SK-N-DZ (cell line): ENCODE results near the gene HDX. TPM values are rescaled to one million over a fixed set of nuclear protein-coding genes. Genes with fewer than 3 reads are reported as not detected.
A peak's percentile ranks its signal among the peaks of the same experiment; 100 is the strongest.
"Not testable (repeated sequence)": the region's sequence is repeated elsewhere in the genome, so short reads cannot be mapped to it uniquely, and the experiment has no call there.

Experiments used
- DNase-seq: peaks from one replicate; pipeline ENCODE4 v3.0.0-alpha.2; 2015; ENCODE audit warnings: low spot score
- polyA plus RNA-seq, 2 experiments: library from polyadenylated mRNA; depleted of rRNA; stranded (reverse); fragments of >200 nt; gene quantifications; 2 replicates each; pipeline ENCODE4 v1.2.3, GENCODE V29; 2014

HDX gene
- polyA plus RNA-seq (2014; cell fraction: cytosol; rRNA removed) = 6.4 and 7.1 TPM in 2 replicates
- 3.5 and 4.0 TPM in 2 replicates for polyA plus RNA-seq (2014; cell fraction: nucleus; rRNA removed)

DNA sequence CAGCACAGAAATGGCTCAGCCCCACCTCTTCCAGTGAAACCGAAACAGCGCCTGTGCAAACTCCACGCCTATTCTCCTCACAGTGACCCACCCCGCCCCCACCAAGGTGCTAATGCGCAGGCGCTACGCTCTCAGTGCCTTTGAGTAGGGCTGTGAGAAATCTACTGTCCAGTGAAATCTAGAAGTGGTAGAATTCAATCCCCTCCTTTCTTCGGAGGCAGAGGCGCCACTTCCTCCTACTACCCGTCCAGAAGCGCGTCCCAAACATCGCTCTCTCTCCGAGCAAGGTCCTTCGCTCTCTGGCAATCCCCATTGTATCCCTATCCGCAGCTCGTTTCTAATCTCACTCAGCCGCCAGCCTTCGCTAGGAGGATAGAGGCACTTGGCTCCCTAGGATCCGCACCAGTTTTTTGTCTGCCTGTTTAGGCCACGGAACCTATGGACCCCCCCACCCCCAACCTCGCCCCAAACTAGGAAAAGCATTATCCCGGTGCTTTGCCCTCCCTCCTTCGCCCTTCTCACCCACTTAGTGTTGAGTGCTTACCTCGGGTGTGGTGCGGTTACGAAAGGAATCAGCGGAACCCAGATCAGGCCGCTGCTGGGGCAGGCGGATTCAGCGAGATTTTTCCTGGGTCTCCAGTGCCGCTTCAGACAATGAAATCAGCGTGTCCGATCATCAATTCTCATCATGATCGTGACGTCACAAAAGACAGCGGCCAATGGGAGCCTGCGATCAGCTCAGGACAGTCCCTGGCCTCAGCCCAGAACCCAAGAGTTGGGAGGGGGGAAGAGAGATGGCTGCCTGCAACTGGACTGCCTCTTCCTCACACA is at the start of gene HDX:
TSS of gene HDX (minus strand) at position 656 of the 831 bp plus-strand sequence. CDS start 27,056 bp downstream, outside the sequence.
- DNase-seq = peak; percentile 84

DNA sequence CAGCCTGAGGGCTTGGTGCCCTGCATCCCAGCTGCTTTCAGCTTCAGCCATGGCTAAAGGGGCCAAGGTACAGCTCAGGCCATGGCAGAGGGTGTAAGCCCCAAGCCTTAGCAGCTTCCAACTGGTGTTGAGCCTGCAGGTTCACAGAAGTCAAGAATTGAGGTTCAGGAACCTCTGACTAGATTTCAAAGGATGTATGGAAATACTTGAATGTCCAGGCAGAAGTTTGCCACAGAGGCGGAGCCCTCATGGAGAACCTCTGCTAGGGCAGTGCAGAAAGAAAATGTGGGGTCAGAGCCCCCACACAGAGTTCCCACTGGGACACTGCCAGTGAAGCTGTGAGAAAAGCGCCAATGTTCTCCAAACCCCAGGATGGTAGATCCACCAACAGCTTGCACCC is 39.1 kb upstream of the HDX start:
- DNase-seq = not testable (repeated sequence)

GRCh38 chrX:84537627-84538026 is 35.4 kb upstream of the HDX start:
- not testable (repeated sequence) for DNase-seq

- no peak for DNase-seq
Observed at GRCh38 chrX:84488426-84488825, 13.8 kb downstream of the HDX start.

- DNase-seq = no peak
Observed at GRCh38 chrX:84487365-84488353, 14.6 kb downstream of the HDX start.

DNA sequence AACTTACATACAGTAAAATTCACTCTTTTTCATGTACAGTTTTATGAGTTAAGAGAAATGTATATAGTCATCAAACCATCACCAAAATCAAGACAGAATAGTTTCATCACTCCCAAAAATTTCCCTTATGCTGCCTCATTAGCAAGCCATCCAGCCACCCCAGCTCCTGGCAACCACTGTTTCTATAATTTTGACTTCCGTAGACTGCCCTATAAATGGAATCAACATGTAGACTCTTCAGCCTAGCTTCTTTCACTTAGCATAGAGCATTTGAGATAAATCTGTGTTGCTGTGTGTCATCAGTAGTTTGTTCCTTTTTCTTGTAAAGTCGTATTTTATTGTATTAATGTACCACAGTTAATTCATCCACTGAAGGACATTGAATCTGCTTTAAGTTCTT is 23.2 kb downstream of the HDX start:
- no peak for DNase-seq

DNA sequence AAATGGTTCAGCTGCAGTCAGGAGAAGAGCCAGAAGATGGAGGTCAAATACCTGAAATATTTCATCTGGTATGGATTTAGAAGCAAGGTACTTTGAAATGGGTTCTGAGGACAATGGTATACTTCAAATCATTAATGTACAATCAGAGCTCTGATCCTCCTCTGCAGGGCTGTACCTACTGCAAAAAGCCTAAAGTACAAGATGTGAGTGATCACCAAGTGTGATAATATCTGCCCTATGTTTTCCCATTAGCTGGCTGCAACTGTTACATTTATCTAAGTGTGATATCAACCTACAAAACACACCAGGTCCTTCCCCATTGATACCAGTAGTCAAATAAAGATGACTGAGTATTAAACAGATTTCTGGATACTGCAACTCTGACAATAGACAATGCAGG is 25.1 kb downstream of the HDX start:
- peak; percentile 67 for DNase-seq

GRCh38 chrX:84475596-84475995 is 26.7 kb downstream of the HDX start:
- DNase-seq = peak; percentile 74

DNA sequence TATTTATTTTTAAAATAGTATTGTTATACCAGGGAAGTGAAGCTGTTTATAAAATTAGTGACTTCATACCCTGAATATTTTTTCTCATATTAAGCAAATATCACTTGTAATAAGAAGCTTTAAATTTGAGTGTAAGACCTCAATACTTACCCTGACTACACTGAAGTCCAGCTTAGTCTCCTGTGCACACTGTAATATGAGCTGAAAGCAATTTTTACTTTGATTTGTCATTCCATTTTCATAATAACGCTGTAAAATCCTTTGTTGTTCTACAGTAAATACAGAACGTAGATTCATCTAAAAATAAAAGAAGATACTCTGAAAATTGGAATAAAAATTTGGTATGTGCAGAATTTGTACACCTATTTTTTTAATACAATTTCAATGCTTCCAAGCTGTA is 27.2 kb downstream of the HDX start:
- no peak for DNase-seq

DNA sequence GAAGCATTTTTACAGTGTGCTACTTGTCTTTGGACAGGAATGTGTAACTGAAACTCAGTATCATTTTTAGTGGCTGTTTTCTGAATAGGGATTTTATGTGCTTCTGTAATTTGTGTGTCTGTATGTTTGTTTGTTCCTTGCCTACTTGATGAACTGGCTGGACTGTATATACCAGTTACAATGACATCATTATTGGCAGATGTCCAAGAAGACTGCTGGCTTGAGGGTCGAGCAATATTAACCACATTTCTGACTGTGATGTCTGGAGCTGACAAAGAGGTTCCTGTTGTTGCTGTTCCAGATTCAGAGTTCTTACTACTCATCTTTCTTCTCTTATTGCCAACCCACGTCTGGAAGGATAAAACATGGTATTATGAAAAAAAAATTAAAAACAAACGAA is 33.0 kb downstream of the HDX start:
- DNase-seq = peak; percentile 44

GRCh38 chrX:84467898-84468297 is 34.4 kb downstream of the HDX start:
- peak; percentile 49 for DNase-seq

GRCh38 chrX:84453351-84454246 is 48.7 kb downstream of the HDX start:
- DNase-seq = no peak

DNA sequence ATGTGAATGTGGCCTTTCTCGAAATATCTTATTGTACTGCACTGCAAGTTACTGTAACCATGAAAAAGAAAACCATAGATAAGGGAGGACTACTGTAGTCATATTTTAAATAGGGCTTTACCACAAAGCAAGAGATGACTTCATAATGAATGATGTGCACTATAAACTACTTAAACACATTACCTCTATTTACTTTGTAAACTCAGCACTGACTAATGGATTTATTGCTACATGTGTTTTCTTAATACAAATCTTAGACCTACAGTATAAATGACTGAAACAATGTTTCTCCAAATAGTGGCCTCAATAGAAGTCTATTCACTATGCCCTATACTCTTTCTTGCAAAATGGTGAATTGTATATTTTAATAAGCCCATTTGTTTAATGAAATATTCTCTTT is 61.1 kb downstream of the HDX start:
- DNase-seq = no peak

GRCh38 chrX:84415140-84415539 is 87.1 kb downstream of the HDX start:
- DNase-seq = no peak

GRCh38 chrX:84363663-84364062 is 138.6 kb downstream of the HDX start:
- no peak for DNase-seq

DNA sequence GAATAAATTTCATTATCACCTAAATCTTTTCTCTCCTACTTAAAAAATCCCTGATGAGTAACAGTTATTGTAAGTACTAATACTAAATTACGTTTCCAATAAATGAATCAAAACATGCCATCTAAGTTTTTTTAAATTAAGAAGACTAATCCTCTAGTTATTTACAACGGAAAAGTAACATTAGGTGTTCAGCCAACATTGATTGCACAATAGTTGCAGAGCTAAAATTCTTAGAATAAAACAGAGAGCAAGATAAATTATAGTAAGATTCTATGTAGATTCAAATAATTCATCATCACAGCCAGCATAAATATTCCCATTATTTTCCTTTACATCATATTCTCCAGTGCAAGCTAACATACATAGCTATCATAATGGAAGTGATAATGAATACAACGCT is 139.2 kb downstream of the HDX start:
- no peak for DNase-seq

GRCh38 chrX:84362184-84362838 is 139.9 kb downstream of the HDX start:
- no peak for DNase-seq

GRCh38 chrX:84358271-84358670 is 144.0 kb downstream of the HDX start:
- no peak for DNase-seq

DNA sequence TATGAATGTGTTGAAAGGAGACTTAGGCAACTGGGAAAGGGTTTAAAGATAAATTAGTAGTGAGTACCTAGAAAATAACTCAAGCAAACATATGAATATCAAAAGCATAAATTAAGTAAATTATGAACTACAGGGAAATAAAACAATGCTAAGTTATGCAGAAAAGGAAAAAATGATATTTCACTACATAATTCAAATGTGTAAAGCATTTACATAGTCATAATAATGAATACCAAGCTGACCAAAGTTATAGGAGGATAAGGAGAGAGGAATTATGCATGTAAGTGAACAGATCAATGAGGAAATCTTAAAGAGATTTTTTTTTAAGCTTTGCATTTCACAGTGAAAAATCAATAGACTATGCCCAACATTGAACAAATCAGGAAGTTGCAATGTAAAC is 145.0 kb downstream of the HDX start:
- no peak for DNase-seq

DNA sequence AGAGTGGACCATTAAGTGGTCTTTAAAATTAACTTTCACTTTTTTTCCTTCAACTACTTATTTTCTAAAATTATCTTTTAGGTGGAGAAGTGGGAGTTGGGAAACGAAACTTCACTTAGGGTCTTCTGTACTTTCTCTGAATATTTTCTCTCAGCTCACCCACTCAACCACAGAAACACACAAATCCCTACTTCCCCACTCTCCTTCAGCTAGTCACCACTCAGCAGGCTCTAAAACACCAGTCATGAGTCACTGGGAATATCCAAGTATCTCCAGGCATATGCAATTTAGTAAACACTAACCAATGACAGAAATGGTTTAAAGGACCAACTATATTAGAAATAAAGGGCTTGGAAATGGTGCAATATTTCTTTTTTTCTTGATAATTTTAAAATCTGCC is 161.3 kb downstream of the HDX start:
- no peak for DNase-seq
